Astrocyte (in vitro differentiated cells and primary cell): Measurements from ENCODE around the gene TMEM120B. TPM values are rescaled to one million over a fixed set of nuclear protein-coding genes. Genes with fewer than 3 reads are reported as not detected.
A peak's percentile ranks its signal among the peaks of the same experiment; 100 is the strongest.

Source experiments
- DNase-seq: peaks from one replicate; pipeline ENCODE4 v3.0.0-alpha.2; 2010; ENCODE audit warnings: low read depth
- FAIRE-seq: peaks from 2 replicates; lab custom pipeline; 2011; peaks lifted over from hg19 to GRCh38; lab: Jason Lieb, UNC
- H2AFZ ChIP-seq: 2 replicates; pipeline ENCODE4 v1.6.0; 2012; ENCODE audit warnings: low read depth, low read length, inconsistent platforms
- H3K27ac ChIP-seq: 2 replicates; pipeline ENCODE4 v1.5.1; 2011; ENCODE audit warnings: low read depth, low read length, inconsistent platforms
- H3K27me3 ChIP-seq: 2 replicates; pipeline ENCODE4 v1.6.0; 2011; ENCODE audit warnings: low read length, inconsistent platforms; ENCODE audit not compliant: insufficient read depth
- H3K36me3 ChIP-seq: 2 replicates; pipeline ENCODE4 v1.5.1; 2011; ENCODE audit warnings: low read length, inconsistent platforms; ENCODE audit not compliant: insufficient read depth
- H3K4me1 ChIP-seq: 2 replicates; pipeline ENCODE4 v1.5.1; 2011; ENCODE audit warnings: low read length, inconsistent platforms; ENCODE audit not compliant: insufficient read depth
- H3K4me2 ChIP-seq: 2 replicates; pipeline ENCODE4 v1.6.0; 2012; ENCODE audit warnings: low read length, inconsistent platforms
- H3K4me3 ChIP-seq: 2 replicates; pipeline ENCODE4 v1.5.1; 2011; ENCODE audit warnings: low read depth, mild to moderate bottlenecking, low read length, inconsistent platforms; ENCODE audit not compliant: insufficient read depth
- H3K79me2 ChIP-seq: 2 replicates; pipeline ENCODE4 v1.6.0; 2012; ENCODE audit warnings: mild to moderate bottlenecking, low read length, inconsistent platforms; ENCODE audit not compliant: insufficient read depth
- H3K9ac ChIP-seq: 2 replicates; pipeline ENCODE4 v1.6.0; 2012; ENCODE audit warnings: mild to moderate bottlenecking, low read length, inconsistent platforms
- H3K9me3 ChIP-seq: 2 replicates; pipeline ENCODE4 v1.5.1; 2012; ENCODE audit warnings: low read depth, mild to moderate bottlenecking, low read length, inconsistent platforms; ENCODE audit not compliant: insufficient read depth
- H4K20me1 ChIP-seq: 2 replicates; pipeline ENCODE4 v1.6.0; 2012; ENCODE audit warnings: low read length, inconsistent platforms; ENCODE audit not compliant: insufficient read depth
- H3K27ac Mint-ChIP-seq: one replicate; pipeline ENCODE4 v1.8.0; 2021; ENCODE audit warnings: mild to moderate bottlenecking, mixed read lengths; ENCODE audit not compliant: unreplicated experiment
- H3K27me3 Mint-ChIP-seq: one replicate; pipeline ENCODE4 v1.8.0; 2021; ENCODE audit warnings: low read depth, mixed read lengths; ENCODE audit not compliant: unreplicated experiment
- H3K36me3 Mint-ChIP-seq: one replicate; pipeline ENCODE4 v1.8.0; 2021; ENCODE audit warnings: low read depth, mixed read lengths; ENCODE audit not compliant: unreplicated experiment
- H3K4me1 Mint-ChIP-seq: one replicate; pipeline ENCODE4 v1.8.0; 2021; ENCODE audit warnings: low read depth, mixed read lengths; ENCODE audit not compliant: unreplicated experiment
- H3K4me3 Mint-ChIP-seq: one replicate; pipeline ENCODE4 v1.8.0; 2021; ENCODE audit warnings: mild to moderate bottlenecking, moderate library complexity, mixed read lengths; ENCODE audit not compliant: unreplicated experiment
- H3K9me3 Mint-ChIP-seq: one replicate; pipeline ENCODE4 v1.8.0; 2021; ENCODE audit warnings: mild to moderate bottlenecking, mixed read lengths; ENCODE audit not compliant: unreplicated experiment
- CTCF ChIP-seq: IDR thresholded peaks from 2 replicates; pipeline ENCODE4 v1.5.1; 2011; ENCODE audit warnings: low read depth, mild to moderate bottlenecking, inconsistent platforms, low read length, moderate library complexity; ENCODE audit not compliant: insufficient read depth
- EZH2 ChIP-seq: IDR thresholded peaks from 2 replicates; pipeline ENCODE4 v1.6.1; 2012; ENCODE audit warnings: mild to moderate bottlenecking, low read length, inconsistent platforms; ENCODE audit not compliant: insufficient read depth
- total RNA-seq: library from RNA; stranded (reverse); gene quantifications from 2 replicates; pipeline ENCODE4 v1.2.1, GENCODE V29; 2021

The TMEM120B gene
- total RNA-seq, 1 donor from 2014 or later = 36.0 TPM

GRCh38 chr12:121807642-121808347 lies 95.2 kb downstream of the TMEM120B start:
- peaks cover 84% of the 10 kb centered on the region for H3K79me2 ChIP-seq
- TF ChIP-seq CTCF (no peak), EZH2 (no peak)
- H3K27ac ChIP-seq = no peak overlapping the region
- Mint-ChIP-seq H3K4me1 (peaks cover 10% of the 10 kb centered on the region), H3K36me3 (peaks cover 14% of the 10 kb centered on the region), H3K27ac (no peak overlapping the region), H3K4me3 (no peak overlapping the region), H3K27me3 (no peaks in the 10 kb centered on the region), H3K9me3 (no peaks in the 10 kb centered on the region)
- H4K20me1 ChIP-seq = peaks cover 73% of the 10 kb centered on the region
- no peak for DNase-seq
- no peak for FAIRE-seq
- no peak overlapping the region for H3K9ac ChIP-seq
- no peak overlapping the region for H3K4me3 ChIP-seq
- peaks cover 39% of the 10 kb centered on the region for H3K4me1 ChIP-seq
- peak overlapping the region; percentile 91 for H3K4me2 ChIP-seq
- no peaks in the 10 kb centered on the region for H3K27me3 ChIP-seq
- H3K9me3 ChIP-seq = no peaks in the 10 kb centered on the region
- H3K36me3 ChIP-seq = peaks cover 22% of the 10 kb centered on the region
- no peak overlapping the region for H2AFZ ChIP-seq

GRCh38 chr12:121808623-121809022 lies 96.1 kb downstream of the TMEM120B start:
- DNase-seq (no peak), FAIRE-seq (no peak)
- H3K4me3 Mint-ChIP-seq = no peak overlapping the region
- H3K4me1 ChIP-seq = peaks cover 44% of the 10 kb centered on the region
- TF ChIP-seq CTCF (no peak), EZH2 (no peak)
- H3K79me2 ChIP-seq = peaks cover 92% of the 10 kb centered on the region
- H2AFZ ChIP-seq = no peak overlapping the region
- H3K9me3 Mint-ChIP-seq = no peaks in the 10 kb centered on the region
- no peak overlapping the region for H3K9ac ChIP-seq
- peaks cover 14% of the 10 kb centered on the region for H3K36me3 Mint-ChIP-seq
- no peaks in the 10 kb centered on the region for H3K9me3 ChIP-seq
- H3K27ac ChIP-seq = no peak overlapping the region
- no peaks in the 10 kb centered on the region for H3K27me3 Mint-ChIP-seq
- H3K4me2 ChIP-seq = no peak overlapping the region
- no peaks in the 10 kb centered on the region for H3K27me3 ChIP-seq
- H3K36me3 ChIP-seq = peaks cover 22% of the 10 kb centered on the region
- peaks cover 81% of the 10 kb centered on the region for H4K20me1 ChIP-seq
- no peak overlapping the region for H3K27ac Mint-ChIP-seq
- H3K4me3 ChIP-seq = no peak overlapping the region
- H3K4me1 Mint-ChIP-seq = peaks cover 10% of the 10 kb centered on the region

GRCh38 chr12:121809712-121810116 lies 97.2 kb downstream of the TMEM120B start:
- no peak for FAIRE-seq

More at GRCh38 chr12:121809712-121810116, 97.2 kb downstream of the TMEM120B start:
- Histone ChIP-seq H3K9me3 (no peaks in the 10 kb centered on the region), H3K36me3 (peaks cover 22% of the 10 kb centered on the region), H3K27ac (no peak overlapping the region), H3K27me3 (no peaks in the 10 kb centered on the region), H3K4me1 (peaks cover 44% of the 10 kb centered on the region), H3K79me2 (peaks cover 97% of the 10 kb centered on the region), H3K4me2 (no peak overlapping the region), H4K20me1 (peaks cover 88% of the 10 kb centered on the region), H2AFZ (no peak overlapping the region), H3K4me3 (no peak overlapping the region), H3K9ac (no peak overlapping the region)
- DNase-seq = no peak
- H3K36me3 Mint-ChIP-seq = peaks cover 14% of the 10 kb centered on the region
- no peak overlapping the region for H3K27ac Mint-ChIP-seq
- TF ChIP-seq CTCF (no peak), EZH2 (no peak)
- no peaks in the 10 kb centered on the region for H3K9me3 Mint-ChIP-seq
- H3K4me1 Mint-ChIP-seq = peaks cover 10% of the 10 kb centered on the region
- H3K4me3 Mint-ChIP-seq = no peak overlapping the region
- no peaks in the 10 kb centered on the region for H3K27me3 Mint-ChIP-seq
